HG02981 (cell line): ENCODE measurements around the gene ABCB11.
"Not testable (repeated sequence)": the region's sequence is repeated elsewhere in the genome, so short reads cannot be mapped to it uniquely, and the experiment has no call there.

Source experiments
- ATAC-seq: cut with Tn5 transposase; IDR thresholded peaks from one replicate; pipeline ENCODE4 v1.9.1; 2021; ENCODE audit warnings: mild to moderate bottlenecking, moderate library complexity; ENCODE audit not compliant: unreplicated experiment

The ABCB11 gene

DNA sequence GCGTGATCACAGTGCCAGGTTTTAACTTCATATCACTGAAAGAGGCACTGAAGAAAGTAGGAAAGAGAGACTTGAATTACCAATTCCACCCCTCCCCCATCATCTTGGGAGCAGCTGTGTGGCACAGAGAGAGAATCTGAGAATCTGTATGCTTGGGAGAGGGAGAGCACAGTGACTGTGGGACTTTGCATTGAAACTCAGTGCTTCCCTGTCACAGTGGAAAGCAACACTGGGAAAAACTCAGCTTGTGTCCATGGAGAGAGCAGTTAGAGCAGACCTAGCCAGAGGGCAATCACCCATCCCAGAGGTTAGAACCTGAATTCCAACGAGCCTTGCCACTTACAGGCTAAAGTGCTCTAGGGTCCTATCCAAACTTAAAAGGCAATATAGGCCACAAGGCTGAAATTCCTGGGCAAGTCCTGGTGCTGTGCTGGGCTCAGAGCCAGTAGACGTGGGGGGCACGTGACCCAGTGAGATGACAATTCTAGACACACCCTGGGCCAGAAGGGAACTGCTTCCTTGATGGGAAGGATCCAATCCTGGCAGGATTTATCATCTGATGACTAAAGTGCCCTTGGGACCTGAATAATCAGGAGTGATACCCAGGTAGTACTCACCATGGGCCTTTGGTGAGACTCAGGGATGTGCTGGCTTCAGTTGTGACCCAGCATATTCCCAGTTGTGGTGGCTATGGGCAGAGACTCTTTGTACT lies 15.5 kb upstream of the ABCB11 start:
- no peak for ATAC-seq

- no peak for ATAC-seq
Observed at GRCh38 chr2:169042856-169043255, 11.7 kb upstream of the ABCB11 start.

DNA sequence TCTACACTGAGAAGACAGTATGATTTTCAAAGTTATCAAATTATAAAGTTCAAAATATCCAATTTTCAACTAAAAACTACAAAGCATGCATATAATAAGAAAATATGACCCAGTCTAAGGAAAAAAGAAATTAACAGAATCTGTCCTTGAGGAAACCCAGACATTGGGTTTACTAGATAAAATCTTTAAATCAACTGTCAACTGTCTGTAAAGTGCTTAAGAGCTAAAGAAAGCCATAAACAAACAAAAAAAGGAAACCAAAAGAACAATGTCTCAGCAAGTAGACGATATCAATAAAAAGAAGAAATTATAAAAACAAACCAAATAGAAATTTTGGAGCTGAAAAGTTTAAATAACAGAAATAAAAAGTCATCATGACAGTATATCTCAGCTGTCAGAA lies 10.5 kb upstream of the ABCB11 start:
- no peak for ATAC-seq

DNA sequence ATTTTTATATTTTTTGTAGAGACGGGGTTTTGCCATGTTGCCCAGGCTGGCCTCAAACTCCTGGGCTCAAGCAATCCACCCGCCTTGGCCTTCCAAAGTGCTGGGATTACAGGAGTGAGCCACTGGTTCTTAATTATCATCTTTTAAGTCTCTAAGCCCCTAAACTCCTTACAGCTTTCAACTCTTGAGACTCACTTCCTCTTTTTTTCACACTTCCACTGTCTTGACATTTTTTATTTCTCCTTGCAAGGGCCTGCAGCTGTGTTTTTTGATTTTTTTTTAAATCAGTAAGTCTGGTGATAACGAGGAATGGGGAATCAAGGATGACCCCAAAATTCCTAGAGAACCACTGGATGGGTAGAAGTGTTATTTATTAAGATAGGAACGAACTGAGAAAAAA lies 8.6 kb upstream of the ABCB11 start:
- no peak for ATAC-seq

- ATAC-seq, result peak; percentile 44
Observed at GRCh38 chr2:169038338-169038757, 7.2 kb upstream of the ABCB11 start.

- peak; percentile 65 for ATAC-seq
Observed at GRCh38 chr2:169036736-169037440, 5.8 kb upstream of the ABCB11 start.

DNA sequence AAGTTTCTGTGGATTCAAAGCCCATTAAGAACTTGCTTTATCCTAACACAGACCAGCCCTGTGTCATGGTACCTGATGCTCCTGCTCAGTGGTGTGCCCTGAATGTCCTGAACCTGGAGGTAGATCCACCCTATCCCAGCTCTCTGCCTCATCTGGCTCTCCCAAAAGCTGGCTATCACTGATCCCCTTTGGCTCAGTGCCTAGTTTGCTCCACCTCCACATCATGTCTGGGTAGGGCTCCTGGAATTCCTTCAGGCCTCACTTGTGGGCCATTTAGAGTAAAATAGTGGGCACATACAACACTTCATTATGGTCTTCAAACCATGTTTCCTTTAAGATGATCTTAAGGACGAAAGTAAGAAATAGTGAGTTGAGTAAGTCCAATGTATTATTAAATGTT lies 4.8 kb upstream of the ABCB11 start:
- ATAC-seq, result no peak

GRCh38 chr2:169034984-169035544 lies 3.9 kb upstream of the ABCB11 start:
- ATAC-seq, result no peak

- no peak for ATAC-seq
Observed at GRCh38 chr2:169034256-169034655, 3.1 kb upstream of the ABCB11 start.

- no peak for ATAC-seq
Observed at GRCh38 chr2:169029341-169029740, 1.8 kb downstream of the ABCB11 start.

DNA sequence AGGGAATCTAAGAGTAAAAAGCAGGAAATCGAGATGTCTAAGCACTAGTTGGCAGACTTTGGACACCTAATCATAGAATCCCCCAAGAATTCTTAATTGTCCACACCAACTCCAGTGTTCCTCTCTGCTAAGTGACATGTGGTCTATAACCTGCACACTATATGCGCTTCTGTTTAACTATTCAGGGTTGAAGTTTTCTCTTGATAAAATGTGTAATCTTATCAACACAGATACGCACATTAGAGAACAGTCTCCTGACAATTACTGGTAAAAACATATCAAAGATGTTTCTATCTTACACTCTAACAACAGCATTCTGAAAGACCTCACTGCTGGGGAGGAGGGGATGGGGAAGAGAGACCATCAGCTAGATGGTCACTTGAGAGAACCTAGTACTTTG lies 3.9 kb downstream of the ABCB11 start:
- no peak for ATAC-seq

- ATAC-seq, result no peak
Observed at GRCh38 chr2:169026056-169026455, 5.1 kb downstream of the ABCB11 start.

DNA sequence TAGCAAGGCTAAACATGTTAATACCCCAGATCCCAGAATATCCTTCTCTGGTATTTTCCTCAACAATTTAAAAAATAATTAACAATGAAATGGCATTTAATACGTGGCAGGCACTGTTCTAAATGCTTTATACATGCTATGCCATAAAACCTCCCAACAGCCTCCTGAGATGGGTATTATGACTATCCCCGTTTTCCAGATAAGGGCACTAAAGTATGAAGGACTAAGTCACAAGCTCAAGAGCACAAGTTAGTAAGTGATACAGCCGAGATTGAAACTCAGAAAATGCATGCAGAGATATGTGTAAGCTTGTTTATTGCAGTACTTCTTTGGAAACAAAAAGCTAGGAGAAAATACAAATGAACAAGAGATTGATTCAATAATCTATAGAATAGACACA lies 8.0 kb downstream of the ABCB11 start:
- ATAC-seq, result no peak

GRCh38 chr2:169018390-169018789 lies 12.7 kb downstream of the ABCB11 start:
- no peak for ATAC-seq

GRCh38 chr2:169015943-169016342 lies 15.2 kb downstream of the ABCB11 start:
- ATAC-seq, result no peak

GRCh38 chr2:169014780-169015179 lies 16.3 kb downstream of the ABCB11 start:
- ATAC-seq, result no peak

- ATAC-seq, result no peak
Observed at GRCh38 chr2:169013628-169014026, 17.5 kb downstream of the ABCB11 start.

- ATAC-seq, result no peak
Observed at GRCh38 chr2:169012812-169013627, 18.1 kb downstream of the ABCB11 start.

DNA sequence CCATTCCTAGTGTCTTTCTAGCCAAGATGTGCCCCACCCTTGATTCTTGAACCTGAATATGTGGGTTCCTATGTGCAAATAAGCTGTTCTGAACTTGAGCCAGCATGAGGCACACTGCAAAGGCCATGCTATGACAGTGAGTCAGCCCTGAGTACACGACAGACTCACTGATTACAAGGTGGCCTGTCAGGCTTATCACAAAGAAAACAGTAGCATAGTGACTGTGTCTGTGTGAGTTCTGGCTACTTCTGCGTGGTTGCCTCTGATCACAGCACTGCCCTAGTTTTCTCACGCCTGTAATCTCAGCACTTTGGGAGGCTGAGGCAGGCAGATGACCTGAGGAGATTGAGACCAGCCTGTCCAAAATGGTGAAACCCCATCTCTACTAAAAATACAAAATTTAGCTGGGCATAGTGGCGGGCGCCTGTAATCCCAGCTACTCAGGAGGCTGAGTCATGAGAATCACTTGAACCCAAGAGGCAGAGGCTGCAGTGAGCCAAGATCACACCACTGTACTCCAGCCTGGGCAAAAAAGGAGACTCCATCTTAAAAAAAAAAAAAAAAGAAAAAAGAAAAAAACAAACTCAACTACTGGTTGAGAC lies 18.8 kb downstream of the ABCB11 start:
- ATAC-seq, result not testable (repeated sequence)

DNA sequence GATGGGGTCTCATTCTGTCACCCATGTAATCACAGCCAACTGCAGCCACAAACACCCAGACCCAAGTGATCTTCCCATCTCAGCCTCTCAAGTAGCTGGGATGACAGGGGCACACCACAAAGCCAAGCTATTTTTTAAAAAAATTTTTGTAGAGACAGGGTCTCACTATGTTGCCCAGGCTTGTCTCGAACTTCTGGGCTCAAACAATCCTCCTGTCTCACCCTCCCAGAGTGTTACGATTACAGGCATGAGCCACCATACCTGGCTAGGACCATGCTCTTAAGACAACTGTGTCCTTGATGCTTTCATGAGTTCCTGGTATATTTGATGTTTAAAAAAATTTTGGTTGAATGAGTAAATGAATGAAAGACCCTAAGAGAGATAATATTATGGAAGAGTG lies 19.4 kb downstream of the ABCB11 start:
- ATAC-seq, result no peak
